Mucosa of gallbladder (tissue), 1 donor: ENCODE data around the gene GXYLT2. TPM values are rescaled to one million over a fixed set of nuclear protein-coding genes. Genes with fewer than 3 reads are reported as not detected.

Source experiments
- DNase-seq: peaks from one replicate; pipeline ENCODE4 v3.0.0-alpha.2; 2020; ENCODE audit warnings: low spot score
- total RNA-seq: library from RNA; stranded (reverse); gene quantifications from one replicate; pipeline ENCODE4 v1.2.1, GENCODE V29; 2021
- donor health status: DM: no; HTN: no; CAD: no.

Gene GXYLT2
- total RNA-seq, 1 donor from 2014 or later = 12.1 TPM

DNA sequence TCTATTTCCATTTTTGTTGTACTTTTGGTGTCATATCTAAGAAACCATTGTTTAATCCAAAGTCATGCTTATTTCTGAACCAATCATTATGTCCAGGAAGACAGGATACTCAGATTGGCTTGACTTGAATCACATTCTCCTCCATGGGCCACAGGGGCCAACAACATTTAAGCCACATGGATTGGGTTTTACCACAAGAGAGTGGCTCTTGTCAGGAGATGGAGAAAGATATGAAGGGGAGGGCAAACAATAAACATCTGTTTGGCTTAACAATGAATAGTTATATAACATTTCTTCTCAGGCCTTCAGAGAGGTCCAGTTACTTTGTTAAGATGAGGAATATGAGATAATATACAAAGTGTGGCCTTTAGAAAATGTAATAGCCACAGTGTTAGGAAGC is 44.6 kb downstream of the GXYLT2 start:
- no peak for DNase-seq

DNA sequence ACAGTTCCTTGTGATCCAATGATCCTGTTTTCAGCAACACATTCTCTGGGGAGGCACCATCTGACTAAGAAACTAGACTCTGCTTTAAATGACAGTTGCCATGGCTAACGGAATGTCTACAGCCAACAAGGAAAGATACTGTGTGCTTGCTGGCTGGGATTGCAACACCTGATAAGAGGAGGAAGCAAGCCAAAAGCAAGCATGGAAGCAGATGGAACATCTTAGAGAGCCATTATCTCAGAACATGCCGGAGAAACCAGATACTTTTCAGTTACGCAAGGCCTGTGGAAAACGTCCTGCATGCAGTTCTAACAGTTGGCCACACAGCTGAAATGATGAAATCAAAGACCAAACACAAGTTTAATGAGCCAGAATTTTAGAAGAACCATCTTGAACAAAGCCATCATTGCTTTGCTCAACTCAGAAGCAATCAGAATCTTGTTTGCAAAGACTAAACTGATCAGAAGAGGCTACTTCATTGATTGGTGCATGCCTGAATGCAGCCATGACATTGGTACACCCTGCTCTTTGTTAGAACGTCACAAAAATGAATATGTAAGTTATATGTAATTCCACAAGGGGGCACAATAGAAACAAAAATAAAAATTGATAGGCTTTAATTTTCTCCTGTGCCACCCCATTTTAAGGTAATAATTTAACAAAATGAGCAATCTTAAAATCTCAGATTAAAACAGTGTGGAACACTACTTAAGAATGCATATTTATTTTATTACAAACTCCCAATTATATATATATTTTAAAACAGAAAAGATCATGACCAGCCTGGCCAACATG is 50.8 kb downstream of the GXYLT2 start:
- peak; percentile 77 for DNase-seq

- no peak for DNase-seq
Measured at GRCh38 chr3:72941245-72941644, 53.4 kb downstream of the GXYLT2 start.

GRCh38 chr3:72942427-72942826 is 54.6 kb downstream of the GXYLT2 start:
- no peak for DNase-seq

- DNase-seq = no peak
Measured at GRCh38 chr3:72944696-72945095, 56.9 kb downstream of the GXYLT2 start.

DNA sequence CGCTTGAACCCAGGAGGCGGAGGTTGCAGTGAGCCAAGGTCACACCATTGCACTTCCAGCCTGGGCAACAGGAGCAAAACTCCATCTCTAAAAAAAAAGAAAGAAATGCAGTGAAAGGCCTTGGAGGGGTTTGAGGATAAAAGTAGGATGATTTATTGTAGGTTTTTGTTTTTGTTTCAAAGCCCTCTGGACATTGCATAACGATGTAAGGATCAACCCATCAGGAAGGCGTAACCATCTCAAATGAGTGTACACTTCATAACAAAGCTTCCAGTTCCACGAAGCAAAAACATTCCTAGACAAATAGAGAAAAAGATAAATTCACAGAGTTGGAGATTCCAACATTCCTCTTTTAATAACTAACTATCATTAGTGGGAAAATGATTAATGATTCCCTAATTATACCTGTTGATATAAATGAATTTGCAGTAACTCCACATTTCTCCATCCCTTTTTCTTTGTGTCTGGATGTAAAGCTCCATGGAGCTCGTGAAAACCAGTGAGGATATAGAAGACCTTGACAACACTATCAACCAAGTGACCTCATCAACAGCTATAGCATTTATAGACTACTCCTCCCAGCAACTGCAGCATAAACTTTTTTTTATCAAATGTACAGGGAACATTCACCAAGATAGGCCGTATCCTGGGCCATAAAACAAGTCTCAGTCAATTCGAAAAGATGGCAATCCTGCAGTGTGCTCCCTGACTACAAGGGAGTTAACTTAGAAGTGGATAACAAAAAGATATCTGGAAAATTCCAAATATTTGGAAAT is 60.1 kb downstream of the GXYLT2 start:
- no peak for DNase-seq

- DNase-seq = no peak
Measured at GRCh38 chr3:72949016-72949415, 61.2 kb downstream of the GXYLT2 start.

DNA sequence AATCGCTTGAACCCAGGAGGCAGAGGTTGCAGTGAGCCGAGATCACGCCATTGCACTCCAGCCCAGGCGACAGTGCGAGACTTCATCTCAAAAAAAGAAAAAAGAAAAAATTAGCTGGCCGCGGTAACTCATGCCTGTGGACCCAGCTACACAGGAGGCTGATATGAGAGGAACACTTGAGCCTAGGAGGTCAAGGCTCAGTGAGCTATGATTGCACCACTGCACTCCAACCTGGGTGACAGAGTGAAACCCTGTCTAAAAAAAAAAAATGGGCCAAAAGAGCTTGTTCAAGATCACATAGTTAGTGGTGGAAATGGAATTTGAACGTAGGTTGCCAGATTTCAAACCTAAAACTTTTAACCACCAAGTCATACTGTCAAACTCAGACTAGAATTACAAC is 62.5 kb downstream of the GXYLT2 start:
- no peak for DNase-seq

DNA sequence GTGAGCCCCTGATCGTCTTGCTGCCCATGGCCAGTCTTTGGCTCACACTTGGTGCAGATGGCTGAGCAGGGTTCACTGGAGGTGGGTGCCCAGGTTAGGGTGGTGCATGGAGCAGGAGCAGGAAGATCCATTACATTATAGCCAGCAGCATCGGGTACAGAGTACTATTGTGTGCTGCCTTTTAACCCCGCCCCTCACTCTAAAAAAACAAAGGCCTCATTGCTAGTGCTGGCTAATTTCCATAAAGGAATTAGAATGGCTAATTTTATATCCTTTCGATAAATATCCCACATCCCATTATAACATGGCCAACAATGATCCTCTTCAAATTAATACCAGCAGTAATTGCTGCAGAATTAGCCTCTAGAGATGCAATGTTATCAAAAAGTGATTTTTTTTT is 63.0 kb downstream of the GXYLT2 start:
- DNase-seq = no peak

GRCh38 chr3:72951259-72951722 is 63.4 kb downstream of the GXYLT2 start:
- no peak for DNase-seq

DNA sequence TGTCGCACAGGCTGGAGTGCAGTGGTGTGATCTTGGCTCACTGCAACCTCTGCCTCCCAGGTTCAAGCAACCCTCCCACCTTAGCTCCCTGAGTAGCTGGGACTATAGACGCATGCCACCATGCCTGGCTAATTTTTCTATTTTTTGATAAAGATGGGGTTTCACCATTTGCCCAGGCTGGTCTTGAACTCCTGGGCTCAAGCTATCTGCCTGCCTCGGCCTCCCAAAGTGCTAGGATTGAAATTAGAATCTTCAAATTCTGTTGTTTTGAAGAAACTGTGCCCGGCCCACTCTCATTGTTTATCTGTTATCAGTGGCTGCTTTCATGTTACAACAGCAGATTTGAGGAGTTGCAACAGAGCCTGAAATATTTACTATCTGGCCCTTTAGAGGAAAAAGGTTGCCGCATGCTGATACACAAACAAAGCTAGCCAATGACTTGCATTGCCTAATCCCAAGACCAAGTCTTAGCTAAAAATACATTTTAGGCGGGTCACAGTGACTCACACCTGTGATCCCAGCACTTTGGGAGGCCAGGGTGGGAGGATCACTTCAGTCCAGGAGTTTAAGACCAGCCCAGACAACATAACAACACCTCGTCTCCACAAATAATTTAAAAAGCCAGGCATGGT is 65.6 kb downstream of the GXYLT2 start:
- no peak for DNase-seq

DNA sequence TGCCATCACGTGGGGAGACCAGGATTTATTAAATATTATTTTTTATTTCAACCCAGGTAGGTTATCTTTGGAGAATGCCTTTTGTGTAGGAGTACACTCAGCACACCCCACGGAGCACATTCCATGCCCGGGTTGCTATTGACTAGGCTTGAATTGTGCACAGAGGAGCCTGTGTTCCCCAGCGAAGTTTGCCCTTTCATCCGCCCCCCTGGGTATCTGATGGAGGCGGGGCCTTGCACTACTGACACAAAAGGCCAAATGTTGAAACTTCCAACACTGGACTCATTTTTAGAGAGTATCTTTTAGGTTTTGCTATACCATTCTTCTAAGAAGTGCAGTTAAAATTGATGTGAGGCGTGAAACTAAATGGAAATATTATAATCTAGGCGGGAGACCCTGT is 69.5 kb downstream of the GXYLT2 start:
- DNase-seq = peak; percentile 21

- DNase-seq = no peak
Measured at GRCh38 chr3:72959336-72959735, 71.5 kb downstream of the GXYLT2 start.

DNA sequence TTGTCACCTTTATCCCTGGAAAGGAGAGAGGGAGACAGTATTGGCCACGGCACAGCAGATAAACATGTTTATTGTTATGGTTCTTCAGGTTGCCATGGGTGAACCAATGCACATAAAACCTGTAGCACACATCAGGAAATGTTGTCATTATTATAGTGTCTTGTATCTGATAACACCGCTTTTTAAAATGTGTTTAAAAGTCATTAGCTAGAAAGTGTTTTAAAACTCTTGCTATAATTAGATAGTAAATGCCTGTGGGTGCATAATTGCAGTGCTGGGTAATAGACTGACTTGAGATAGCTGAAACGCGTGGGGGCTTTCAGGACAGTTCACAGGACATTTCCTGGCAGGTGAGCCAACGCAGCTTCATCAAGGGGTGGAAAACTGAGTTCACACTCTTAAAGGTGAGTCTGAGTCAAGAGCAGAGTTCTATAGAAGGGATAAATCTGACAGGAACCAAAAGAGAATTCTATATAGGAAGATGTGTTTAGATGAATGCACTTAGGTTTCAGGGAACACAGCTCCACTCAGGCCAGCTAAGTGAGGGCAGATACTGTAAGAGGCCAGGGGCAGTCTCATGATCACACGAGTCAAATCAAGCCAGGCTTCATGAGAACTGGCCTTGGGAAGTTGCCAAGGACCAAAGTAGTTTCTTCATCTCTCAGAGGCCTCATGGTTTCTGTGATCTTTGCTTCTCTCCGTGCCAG is 73.1 kb downstream of the GXYLT2 start:
- peak; percentile 26 for DNase-seq

DNA sequence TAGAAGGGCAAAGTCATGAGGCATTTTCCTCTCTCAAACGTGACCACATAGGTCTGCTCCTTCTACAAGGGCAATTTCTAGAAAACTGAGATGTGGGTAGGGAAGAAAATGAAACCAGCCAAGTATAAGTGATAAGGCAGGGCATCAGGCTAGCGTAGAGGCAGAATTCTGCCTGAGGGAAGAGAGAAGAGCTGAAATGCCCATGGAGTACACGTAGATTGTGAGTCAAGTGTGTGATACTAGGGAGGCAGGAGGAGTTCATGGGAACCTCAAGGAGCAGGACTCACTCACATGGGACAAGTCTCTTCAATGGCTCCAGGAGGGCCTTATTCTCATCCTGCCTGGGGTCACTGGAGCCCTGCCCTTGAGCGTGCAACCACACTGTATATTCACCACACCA is 73.9 kb downstream of the GXYLT2 start:
- DNase-seq = no peak

DNA sequence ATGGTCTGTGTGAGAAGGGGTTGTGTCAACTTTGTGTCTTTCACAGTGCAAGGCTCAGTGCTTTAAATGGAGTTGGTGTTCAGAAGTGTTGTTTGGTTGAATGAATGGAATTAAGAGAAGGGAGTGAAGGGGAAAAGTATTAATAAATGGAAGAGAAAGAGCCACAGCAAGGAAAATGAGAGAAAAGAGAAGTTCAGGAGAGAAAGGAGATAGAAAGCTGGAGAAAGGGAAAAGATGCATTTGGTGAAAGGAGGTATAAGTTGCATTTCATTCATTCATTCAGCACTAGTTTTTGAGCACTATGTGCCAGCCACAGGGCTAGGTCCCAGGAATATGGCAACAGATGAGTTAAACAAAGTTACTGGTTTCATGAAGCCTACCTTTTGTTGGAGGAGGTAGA is 74.5 kb downstream of the GXYLT2 start:
- DNase-seq = no peak

GRCh38 chr3:72964633-72965032 is 76.8 kb downstream of the GXYLT2 start:
- DNase-seq = no peak

- no peak for DNase-seq
Measured at GRCh38 chr3:72968266-72968664, 80.4 kb downstream of the GXYLT2 start.

GRCh38 chr3:72969766-72970165 is 81.9 kb downstream of the GXYLT2 start:
- DNase-seq = no peak

DNA sequence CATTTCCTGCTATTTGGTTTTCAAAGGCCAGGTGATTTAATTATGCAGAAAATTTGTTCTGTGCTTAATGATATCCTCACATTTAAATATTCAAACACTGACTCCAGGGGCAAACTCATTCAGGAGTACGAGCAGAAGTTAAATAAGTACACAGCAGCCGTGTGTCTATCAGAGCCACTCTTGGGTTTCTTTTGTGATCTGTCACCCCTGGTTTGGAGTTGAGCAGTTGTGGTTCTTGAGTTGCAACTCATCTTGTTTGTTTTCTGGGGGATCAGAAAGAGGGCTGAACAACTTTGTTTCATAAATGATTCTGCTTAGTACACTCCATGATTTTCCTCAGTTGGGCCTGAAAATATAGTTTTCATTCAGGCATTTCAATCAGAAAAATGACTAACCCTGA is 83.1 kb downstream of the GXYLT2 start:
- no peak for DNase-seq

- DNase-seq = no peak
Measured at GRCh38 chr3:72972706-72973030, 84.8 kb downstream of the GXYLT2 start.

GRCh38 chr3:72973031-72973723 is 85.3 kb downstream of the GXYLT2 start:
- DNase-seq = peak; percentile 61
